ENCODE results near the gene AQP12B. TPM values are rescaled to one million over a fixed set of nuclear protein-coding genes. Genes with fewer than 3 reads are reported as not detected.

The AQP12B gene
- total and polyA plus RNA-seq, 9 of the 15 experiments (the other 6 are each of a cell fraction or from before 2014, with no cell fraction given), result not detected

DNA sequence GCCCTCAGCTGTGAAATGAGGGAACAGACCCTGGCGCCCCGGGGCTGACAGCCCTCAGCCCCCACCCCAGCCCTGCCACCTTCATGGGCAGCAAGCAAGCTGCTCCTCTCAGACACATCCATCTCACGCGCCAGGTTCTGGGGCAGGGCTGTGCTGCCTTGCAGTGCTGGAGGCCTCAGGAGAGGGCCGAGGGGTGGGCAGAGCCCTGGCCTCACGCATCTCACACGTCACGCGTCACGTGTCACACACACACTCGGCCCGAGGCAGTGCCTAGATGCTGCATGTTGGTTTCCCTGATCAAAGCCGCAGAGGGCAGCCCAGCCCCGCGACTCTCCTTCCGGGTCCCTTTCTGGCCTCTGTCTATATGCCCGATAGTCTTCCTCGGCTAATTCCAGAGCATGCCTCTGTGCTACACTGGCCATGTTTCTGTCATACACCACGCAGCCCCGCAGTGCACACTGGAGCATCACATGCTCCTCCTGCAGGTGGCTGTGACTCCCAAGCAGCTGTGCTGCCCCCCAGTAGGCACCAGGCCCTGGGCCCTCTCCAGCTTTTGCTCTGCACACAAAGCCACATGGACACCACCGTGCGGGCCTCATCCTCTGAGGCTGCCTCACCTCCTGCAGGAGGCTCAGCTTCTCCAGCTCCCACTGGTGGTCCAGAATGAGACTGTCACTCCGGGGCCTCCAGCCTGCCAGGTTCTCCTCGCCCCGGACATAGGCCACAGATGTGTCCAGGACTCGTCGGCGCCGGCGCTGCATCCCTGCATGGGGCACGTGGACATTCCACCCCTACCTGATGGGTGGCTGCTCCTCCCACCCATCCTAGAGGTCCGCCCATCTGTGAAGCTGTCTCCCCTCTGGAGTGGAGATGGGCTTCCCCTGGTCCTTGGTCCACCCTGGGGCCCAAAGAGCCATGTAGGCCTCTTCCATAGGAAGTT lies 40.4 kb upstream of the AQP12B start (continued):
- TF ChIP-seq, protein P1, sequence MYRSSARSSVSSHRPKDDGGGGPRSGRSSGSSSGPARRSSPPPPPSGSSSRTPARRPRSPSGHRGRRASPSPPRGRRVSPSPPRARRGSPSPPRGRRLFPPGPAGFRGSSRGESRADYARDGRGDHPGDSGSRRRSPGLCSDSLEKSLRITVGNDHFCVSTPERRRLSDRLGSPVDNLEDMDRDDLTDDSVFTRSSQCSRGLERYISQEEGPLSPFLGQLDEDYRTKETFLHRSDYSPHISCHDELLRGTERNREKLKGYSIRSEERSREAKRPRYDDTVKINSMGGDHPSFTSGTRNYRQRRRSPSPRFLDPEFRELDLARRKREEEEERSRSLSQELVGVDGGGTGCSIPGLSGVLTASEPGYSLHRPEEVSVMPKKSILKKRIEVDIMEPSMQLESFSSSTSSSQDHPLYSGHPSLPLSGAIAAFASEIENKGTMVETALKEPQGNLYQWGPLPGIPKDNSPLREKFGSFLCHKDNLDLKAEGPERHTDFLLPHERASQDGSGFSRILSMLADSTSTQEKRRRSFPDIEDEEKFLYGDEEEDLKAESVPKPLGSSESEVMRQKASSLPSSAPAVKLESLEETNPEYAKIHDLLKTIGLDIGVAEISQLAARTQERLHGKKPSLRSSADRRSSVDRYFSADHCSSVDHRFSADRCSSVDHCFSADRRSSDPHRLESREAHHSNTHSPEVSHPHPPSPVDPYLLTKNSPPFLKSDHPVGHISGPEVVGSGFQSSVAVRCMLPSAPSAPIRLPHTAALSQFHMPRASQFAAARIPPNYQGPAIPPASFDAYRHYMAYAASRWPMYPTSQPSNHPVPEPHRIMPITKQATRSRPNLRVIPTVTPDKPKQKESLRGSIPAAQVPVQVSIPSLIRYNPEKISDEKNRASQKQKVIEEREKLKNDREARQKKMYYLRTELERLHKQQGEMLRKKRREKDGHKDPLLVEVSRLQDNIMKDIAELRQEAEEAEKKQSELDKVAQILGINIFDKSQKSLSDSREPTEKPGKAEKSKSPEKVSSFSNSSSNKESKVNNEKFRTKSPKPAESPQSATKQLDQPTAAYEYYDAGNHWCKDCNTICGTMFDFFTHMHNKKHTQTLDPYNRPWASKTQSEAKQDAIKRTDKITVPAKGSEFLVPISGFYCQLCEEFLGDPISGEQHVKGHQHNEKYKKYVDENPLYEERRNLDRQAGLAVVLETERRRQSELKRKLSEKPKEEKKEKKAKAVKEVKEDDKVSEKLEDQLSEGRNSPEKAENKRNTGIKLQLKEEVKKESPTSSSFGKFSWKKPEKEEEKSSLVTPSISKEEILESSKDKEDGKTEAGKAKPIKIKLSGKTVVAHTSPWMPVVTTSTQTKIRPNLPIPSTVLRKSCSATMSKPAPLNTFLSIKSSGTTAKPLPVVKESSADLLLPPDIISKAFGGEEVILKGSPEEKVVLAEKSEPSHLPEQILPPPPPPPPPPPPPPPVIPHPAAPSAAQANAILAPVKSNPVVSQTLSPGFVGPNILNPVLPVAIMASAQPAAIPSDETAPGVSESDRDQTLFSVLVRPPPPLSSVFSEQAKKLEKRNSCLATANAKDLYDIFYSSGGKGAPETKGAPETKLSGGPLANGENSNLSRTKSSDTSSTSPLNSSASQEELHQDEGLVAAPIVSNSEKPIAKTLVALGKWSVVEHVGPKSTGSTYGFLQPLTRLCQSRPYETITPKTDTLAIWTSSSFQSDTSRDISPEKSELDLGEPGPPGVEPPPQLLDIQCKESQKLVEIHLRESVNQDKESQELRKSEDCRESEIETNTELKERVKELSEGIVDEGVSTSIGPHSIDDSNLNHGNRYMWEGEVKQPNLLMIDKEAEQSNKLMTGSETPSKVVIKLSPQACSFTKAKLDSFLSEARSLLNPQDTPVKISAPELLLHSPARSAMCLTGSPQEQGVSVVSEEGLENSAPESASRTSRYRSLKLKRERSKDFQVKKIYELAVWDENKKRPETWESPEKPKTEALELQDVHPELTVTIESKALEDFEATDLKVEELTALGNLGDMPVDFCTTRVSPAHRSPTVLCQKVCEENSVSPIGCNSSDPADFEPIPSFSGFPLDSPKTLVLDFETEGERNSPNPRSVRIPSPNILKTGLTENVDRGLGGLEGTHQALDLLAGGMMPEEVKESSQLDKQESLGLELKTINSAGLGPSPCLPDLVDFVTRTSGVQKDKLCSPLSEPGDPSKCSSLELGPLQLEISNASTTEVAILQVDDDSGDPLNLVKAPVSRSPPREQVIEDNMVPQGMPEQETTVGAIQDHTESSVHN (IDR thresholded peaks at IDR 0.05; ENCODE audit: borderline replicate concordance in 1 of 2, low read depth in 1 of 2), result no peak
- TF ChIP-seq MXI1 (IDR thresholded peaks at IDR 0.05; ENCODE audit: low read depth, low read length) (no peak), RAD51 (IDR thresholded peaks at IDR 0.05; ENCODE audit: borderline replicate concordance, low read depth) (peak; percentile 51; the same call in 1 of the 2 replicates), MED1 (CRISPR knock-in tag; IDR thresholded peaks at IDR 0.05; ENCODE audit: borderline replicate concordance) (no peak), CREM (IDR thresholded peaks at IDR 0.05; ENCODE audit: low read depth) (0 out of 2 replicates have a peak, but pooled peaks have one; percentile 30)
- TF ChIP-seq, protein P2, sequence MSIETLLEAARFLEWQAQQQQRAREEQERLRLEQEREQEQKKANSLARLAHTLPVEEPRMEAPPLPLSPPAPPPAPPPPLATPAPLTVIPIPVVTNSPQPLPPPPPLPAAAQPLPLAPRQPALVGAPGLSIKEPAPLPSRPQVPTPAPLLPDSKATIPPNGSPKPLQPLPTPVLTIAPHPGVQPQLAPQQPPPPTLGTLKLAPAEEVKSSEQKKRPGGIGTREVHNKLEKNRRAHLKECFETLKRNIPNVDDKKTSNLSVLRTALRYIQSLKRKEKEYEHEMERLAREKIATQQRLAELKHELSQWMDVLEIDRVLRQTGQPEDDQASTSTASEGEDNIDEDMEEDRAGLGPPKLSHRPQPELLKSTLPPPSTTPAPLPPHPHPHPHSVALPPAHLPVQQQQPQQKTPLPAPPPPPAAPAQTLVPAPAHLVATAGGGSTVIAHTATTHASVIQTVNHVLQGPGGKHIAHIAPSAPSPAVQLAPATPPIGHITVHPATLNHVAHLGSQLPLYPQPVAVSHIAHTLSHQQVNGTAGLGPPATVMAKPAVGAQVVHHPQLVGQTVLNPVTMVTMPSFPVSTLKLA (conservative IDR thresholded peaks at IDR 0.05), result no peak
- TF ChIP-seq, protein P3, sequence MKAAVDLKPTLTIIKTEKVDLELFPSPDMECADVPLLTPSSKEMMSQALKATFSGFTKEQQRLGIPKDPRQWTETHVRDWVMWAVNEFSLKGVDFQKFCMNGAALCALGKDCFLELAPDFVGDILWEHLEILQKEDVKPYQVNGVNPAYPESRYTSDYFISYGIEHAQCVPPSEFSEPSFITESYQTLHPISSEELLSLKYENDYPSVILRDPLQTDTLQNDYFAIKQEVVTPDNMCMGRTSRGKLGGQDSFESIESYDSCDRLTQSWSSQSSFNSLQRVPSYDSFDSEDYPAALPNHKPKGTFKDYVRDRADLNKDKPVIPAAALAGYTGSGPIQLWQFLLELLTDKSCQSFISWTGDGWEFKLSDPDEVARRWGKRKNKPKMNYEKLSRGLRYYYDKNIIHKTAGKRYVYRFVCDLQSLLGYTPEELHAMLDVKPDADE (conservative IDR thresholded peaks at IDR 0.05; ENCODE audit: control insufficient read depth, low read depth, low read length), result no peak
- TF ChIP-seq, protein P4, sequence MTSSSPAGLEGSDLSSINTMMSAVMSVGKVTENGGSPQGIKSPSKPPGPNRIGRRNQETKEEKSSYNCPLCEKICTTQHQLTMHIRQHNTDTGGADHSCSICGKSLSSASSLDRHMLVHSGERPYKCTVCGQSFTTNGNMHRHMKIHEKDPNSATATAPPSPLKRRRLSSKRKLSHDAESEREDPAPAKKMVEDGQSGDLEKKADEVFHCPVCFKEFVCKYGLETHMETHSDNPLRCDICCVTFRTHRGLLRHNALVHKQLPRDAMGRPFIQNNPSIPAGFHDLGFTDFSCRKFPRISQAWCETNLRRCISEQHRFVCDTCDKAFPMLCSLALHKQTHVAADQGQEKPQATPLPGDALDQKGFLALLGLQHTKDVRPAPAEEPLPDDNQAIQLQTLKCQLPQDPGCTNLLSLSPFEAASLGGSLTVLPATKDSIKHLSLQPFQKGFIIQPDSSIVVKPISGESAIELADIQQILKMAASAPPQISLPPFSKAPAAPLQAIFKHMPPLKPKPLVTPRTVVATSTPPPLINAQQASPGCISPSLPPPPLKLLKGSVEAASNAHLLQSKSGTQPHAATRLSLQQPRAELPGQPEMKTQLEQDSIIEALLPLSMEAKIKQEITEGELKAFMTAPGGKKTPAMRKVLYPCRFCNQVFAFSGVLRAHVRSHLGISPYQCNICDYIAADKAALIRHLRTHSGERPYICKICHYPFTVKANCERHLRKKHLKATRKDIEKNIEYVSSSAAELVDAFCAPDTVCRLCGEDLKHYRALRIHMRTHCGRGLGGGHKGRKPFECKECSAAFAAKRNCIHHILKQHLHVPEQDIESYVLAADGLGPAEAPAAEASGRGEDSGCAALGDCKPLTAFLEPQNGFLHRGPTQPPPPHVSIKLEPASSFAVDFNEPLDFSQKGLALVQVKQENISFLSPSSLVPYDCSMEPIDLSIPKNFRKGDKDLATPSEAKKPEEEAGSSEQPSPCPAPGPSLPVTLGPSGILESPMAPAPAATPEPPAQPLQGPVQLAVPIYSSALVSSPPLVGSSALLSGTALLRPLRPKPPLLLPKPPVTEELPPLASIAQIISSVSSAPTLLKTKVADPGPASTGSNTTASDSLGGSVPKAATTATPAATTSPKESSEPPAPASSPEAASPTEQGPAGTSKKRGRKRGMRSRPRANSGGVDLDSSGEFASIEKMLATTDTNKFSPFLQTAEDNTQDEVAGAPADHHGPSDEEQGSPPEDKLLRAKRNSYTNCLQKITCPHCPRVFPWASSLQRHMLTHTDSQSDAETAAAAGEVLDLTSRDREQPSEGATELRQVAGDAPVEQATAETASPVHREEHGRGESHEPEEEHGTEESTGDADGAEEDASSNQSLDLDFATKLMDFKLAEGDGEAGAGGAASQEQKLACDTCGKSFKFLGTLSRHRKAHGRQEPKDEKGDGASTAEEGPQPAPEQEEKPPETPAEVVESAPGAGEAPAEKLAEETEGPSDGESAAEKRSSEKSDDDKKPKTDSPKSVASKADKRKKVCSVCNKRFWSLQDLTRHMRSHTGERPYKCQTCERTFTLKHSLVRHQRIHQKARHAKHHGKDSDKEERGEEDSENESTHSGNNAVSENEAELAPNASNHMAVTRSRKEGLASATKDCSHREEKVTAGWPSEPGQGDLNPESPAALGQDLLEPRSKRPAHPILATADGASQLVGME (CRISPR knock-in tag; IDR thresholded peaks at IDR 0.05), result no peak
